Left forelimb (tissue), 1 donor: ENCODE results near the gene SHBG.
A peak's percentile ranks its signal among the peaks of the same experiment; 100 is the strongest.
"Not testable (repeated sequence)": the region's sequence is repeated elsewhere in the genome, so short reads cannot be mapped to it uniquely, and the experiment has no call there.

Source experiments
- DNase-seq: peaks from one replicate; pipeline ENCODE4 v3.0.0-alpha.2; 2018; ENCODE audit warnings: low spot score

Gene SHBG

DNA sequence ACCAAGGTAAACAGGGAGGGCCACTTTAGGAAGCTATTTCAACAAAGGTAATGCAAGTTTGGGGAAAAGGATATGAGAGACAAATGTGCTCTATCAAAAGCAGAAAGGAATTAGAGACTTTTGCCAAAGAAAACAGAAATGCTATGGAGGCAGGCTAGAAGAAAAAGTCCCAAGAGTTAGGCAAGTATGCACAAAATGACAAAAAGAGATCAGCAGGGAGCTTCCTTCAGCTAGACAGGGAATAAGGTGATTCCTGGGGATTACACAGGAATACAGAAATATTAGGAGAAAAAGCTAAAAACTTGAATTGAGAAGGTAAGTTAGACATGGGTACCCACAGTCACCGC is 17.7 kb upstream of the SHBG start:
- DNase-seq = no peak

DNA sequence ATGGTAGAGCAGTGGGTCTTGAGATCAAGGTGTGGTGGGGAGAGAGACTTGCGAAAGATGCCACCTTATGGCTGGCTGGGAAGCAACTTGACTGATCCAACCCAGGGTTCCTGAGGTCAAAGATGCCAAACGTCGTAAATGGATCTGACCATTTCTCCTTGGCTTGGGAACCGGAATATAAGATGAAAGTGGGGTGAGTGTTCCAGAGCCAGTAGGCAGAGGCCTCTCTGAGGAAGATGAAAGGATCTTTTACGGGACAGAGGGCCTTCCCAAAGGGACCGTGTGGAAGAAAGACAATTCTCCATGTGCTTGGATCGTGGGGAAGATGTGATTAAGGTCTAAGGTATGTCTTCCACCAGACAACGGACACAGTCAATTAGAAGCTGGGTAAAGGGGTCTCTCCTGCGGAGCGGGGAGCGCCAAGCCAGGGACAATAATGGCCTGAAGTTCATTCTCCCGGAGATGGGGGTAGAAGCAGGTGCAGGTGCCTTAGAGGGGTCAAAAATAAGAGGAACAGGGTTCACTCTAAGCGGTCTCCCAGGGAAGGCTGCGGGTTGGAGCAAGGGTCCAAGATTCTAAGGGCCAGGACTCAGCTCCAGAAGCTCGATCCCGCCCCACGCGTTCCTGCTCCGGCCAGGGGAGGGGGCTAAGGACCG is 16.0 kb upstream of the SHBG start:
- no peak for DNase-seq

DNA sequence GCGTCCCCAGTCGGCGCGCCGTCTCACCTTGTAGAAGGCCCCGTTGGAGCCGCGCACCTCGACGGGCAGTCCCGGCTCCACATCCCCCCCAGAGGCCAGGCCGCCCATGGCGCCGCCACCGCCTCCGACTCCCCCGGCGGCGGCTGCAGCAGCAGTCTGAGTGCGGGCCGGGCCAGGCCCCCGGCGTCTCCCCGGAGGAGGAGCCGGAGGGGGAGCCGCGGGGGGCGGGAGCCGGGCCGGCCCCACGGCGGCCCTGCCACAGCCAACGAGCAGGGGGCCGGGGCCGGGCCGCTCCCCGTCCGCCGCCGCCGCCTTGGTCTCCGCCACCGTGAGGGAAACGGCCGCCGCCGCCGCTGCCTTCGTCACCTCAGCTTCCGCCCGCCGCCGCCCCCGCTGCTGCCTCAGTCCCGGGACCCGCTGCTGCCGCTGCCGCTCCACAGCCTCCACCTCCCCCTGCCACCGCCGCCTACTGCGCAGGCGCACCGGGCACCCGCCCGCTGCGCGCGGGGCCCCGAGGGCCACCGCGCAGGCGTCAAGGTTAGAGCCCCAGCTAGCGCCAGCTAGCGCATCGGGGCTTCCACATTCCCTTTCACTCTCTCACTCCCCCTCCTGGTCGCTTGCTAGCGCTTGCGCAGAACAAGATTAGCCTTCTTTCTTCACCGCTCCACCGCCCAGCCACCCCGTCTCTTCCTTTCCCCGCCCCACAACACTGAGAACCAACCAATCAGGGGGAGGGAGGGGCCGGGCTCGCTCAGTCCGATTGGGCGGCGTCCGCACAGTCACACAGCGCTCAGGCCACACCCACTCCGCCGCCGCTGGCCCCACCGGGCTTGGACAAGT is 15.3 kb upstream of the SHBG start, which contains the start of gene FXR2:
Gene FXR2, minus strand, starts transcription at position 473 of the 840 bp plus-strand sequence. Its CDS starts 365 bp downstream, at position 108.
- peak; percentile 99 for DNase-seq

DNA sequence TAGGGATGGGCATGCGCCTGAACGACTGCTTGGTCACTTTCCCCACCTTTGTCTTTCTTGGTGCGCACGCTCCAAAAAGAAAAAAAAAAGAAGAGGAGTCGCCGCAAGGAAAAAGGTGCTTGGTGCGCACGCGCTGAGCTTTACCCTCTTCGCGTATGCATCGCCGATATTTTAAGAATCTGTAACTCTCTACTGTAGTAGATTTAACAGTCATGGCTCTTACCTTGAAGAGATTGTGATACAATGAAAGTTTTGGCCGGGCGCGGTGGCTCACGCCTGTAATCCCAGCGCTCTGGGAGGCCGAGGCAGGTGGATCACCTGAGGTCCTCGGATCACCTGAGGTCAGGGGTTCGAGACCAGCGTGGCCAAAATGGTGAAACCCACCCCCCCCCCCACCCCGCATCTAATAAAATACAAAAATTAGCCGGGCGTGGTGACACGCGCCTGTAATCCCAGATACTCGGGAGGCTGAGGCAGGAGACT is 14.6 kb upstream of the SHBG start:
- DNase-seq = no peak

DNA sequence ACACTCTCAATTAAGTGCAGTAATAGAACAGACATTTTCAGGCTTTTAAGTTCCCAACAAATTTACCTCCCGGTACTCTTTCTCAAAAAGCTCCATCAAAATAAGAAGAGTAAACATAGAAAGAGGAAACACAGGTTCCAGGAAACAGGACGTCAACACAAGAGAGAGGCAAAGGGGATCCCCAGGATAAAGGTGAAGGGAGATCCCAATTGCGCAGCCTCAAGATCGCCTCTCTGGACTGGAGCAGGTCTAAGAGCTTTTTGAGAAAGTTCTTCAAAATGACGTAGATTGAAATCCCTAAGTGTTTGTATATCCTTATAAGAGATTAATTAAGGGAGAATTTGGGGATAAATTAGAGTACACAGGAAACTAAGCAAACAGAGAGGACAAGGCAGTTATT is 11.3 kb upstream of the SHBG start:
- DNase-seq = no peak

DNA sequence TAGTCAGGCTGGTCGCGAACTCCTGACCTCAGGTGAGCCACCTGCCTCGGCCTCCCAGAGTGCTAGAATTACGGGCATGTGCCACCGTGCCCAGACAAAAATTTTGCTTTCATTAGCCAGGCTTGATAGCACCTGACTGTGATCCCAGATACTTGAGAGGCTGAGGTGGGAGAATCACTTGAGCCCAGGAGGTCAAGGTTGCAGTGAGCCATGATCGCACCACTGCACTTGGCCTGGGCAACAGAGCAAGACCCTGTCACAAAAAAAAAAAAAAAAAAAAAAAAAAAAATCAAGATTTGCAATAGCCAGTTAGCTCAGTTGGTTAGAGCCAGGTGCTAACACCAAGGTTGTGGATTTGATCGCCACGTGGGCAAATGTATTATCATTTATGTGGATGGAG is 9.1 kb upstream of the SHBG start:
- DNase-seq = no peak

DNA sequence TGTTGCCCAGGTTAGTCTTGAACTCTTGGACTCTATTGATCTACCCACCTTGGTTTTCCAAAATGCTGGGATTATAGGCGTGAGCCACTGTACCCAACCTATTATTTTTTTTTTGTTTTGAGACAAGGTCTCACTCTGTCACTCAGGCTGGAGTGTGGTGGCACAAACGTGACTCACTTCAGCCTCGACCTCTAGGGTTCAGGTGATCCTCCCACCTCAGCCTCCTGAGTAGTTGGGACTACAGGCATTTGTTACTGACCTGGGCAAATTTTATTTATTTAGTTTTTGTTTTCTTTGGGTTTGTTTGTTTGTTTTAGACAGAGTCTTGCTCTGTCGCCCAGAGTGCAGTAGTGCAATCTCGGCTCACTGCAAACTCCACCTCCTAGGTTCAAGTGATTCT is 6.3 kb upstream of the SHBG start:
- no peak for DNase-seq

DNA sequence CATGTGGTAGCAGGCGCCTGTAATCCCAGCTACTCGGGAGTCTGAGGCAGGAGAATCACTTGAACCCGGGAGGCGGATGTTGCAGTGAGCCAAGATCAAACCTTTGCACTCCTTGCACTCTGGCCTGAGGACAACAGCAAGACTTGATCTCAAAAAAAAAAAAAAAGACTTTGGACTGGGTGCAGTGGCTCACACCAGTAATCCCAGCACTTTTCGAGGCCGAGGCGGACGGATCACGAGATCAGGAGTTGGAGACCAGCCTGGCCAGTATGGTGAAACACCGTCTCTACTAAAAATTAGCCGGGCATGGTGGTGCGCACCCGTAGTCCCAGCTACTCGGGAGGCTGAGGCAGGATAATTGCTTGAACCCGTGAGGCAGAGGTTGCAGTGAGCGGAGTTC is 4.2 kb upstream of the SHBG start:
- DNase-seq = not testable (repeated sequence)

DNA sequence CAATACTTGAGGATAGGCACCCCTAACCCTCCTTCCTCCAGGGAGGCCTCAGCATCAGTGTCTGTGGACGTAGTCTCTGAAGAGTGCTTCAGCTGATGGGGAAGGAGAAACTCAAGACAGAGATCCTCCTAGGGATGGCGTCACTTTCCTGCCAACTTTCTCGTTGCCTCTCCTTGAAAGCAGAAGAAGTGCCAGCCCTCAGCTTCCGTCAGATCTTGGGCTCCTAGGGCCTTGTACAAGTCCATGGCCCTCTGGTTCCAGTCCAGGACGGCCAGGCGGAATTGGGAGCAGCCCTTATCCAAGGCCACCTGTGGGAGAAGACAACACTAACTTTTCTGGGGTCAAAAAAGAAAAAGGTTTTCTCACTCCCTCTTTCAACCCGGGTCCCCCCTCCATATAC is 3.6 kb upstream of the SHBG start:
- no peak for DNase-seq

DNA sequence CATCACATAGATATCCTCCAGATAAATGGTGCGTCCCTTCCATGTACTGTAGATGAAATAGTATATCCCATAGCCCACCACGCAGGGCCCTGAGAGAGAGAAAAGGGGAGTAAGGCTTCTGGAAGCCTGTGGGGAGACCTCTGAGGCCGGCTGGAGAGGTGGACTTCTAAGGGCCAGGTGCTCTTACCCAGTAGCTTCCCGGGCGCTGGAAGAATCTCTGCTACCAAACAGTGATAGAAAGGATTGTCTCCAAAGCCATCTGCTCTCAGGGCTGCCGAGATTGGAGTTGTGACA is 3.0 kb upstream of the SHBG start:
- no peak for DNase-seq

DNA sequence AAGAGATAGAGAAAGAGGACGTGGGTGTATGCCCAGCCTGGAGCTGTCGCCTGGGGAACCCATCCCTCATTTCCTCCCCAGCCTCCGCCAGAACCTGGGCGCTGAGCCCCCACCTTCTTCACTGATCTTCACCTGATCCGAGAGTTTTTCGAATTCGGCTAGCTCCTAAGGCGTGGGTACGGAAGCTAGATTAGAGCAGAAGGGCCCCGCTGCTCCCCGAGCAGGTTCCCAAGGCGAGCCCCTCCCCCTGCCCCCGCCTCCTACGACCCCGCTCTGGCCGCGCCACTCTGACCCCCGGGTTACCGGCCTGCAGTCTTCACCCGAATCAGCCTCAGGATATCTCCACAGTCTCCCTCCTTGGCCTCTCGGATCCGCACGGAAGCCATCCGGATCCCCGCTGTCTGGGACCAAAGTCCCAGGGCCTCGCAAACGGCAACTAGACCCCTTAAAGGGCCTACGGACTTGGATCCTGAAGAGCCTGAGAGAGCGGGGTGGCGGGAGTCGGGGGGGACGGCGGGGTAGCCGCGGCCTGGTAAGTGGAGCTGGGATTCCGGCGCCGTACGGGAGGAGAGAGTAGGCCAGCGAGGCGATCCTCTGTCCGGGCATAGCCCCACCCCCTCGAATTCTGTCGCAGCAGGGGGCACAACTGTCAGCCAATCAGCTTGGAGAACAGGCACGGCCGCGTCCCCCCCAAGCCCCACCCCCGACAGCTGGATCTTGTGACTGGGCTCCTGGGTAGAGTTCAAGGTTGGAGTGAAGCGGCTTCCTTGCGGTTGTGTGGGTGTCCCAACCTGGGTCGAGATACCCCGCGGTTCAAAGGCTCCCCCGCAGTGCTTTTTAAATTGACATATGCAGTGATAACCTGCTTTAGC is 2.4 kb upstream of the SHBG start, which contains the start of gene SAT2:
Gene SAT2, minus strand, starts transcription at position 572 of the 872 bp plus-strand sequence. Its CDS starts 186 bp downstream, at position 386.
- DNase-seq = peak; percentile 97

DNA sequence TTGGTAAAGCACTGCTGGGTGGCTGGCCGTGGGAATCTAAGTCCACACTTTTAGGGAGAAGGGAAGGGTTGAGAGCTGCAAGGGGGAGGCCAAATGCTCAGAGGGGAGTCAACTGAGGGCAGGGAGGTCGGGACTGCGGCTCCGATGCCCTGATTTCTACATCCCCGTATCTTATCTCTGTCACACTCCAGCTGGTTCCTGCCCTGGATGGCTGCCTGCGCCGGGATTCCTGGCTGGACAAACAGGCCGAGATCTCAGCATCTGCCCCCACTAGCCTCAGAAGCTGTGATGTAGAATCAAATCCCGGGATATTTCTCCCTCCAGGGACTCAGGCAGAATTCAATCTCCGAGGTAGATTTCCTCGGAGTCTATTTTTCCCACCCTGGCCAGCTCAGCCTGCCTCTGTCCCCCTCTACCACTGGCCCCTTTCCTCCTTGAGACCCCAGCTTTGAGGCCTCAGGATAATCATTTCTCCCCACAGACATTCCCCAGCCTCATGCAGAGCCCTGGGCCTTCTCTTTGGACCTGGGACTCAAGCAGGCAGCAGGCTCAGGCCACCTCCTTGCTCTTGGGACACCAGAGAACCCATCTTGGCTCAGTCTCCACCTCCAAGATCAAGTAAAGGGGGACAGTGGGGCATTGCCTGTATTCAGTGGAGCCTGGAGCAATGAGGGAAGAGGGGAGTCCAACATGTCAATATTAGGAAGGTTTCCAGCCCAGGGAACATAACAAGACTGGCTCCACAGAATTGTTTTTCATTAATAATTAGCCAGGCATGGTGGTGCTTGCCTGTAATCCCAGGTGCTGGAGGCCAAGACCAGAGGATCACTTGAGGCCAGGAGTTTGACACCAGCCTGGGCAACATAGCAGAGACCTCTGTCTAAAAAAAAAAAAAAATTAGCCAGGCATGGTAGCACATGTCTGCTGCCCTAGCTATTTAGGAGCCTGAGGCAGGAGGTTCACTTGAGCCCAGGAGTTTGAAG is 1.8 kb downstream of the SHBG start:
- DNase-seq = no peak

DNA sequence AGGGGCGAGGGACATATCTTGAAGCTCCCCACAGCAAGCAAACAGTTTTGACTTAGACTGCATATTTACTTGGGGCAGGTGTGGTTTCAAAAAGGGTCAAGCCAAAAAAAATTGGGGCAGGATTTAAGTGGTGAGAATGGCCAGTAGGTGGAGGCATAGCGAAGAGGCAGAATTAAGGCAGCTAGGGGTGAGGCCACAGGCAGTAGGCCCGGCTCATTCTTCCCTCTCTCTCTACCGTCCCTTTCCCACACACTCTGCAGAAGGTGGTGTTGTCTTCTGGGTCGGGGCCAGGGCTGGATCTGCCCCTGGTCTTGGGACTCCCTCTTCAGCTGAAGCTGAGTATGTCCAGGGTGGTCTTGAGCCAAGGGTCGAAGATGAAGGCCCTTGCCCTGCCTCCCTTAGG is 2.6 kb downstream of the SHBG start:
- no peak for DNase-seq

DNA sequence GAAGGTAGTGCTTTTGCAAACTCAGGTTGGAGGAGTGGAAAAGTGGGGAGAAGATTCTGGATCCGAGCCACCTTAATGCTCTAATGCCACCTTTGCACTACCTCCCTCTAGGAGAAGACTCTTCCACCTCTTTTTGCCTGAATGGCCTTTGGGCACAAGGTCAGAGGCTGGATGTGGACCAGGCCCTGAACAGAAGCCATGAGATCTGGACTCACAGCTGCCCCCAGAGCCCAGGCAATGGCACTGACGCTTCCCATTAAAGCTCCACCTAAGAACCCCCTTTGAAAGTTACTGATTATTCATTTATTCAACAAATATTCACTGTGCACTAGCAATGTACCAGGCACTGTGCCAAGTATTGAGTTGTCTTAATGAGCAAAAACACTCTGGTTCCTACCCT is 3.2 kb downstream of the SHBG start:
- DNase-seq = no peak

DNA sequence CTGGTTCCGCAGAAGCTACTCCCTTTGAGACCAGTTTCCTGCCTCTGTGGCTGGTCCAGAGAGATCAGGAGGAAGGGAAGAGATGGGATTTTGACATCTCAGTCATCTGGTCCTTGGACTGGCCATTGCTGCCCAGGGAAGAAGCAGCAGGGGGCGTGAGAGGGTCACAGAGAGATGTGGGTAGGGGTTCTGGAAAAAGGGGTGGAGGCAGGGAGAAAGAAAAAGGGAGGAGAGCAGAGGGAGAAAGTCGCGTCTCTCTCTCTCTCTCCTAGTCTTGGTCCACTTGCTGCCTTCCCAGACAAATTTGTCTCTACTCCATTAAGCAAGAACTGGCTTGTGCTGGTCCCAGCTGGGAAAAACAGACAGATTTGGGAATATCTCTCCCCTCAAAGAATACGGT is 4.4 kb downstream of the SHBG start:
- DNase-seq = peak; percentile 75

DNA sequence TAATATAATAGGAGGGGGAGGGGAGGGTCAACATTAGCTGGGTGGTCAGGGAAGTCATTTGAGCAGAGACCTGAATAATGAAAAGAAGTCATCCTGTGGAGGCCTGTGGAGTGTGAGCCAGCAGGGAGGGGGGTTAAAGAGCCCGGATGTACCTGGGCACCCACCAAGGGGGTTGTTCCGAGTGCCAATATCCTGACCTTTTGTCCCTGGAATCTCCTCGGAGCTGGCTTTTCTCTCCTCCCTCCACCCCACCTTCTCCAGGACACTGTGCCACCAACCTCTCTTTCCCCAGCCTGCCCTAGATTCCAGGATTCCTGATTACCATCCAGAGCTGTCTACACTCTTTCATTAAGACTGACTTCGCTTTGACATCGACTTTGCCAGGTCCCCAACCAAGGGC is 6.2 kb downstream of the SHBG start:
- no peak for DNase-seq

DNA sequence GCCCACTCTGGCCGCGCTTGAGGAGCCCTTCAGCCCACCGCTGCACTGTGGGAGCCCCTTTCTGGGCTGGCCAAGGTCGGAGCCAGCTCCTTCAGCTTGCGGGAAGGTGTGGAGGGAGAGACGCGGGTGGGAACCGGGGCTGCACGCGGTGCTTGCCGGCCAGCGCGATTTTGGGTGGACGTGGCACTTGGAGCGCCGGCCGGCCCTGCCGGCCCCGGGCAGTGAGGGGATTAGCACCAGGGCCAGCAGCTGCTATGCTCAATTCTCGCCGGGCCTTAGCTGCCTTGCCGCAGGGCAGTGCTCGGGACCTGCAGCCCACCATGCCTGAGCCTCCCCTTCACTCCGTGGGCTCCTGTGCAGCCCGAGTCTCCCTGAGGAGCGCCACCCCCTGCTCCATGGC is 10.8 kb downstream of the SHBG start:
- no peak for DNase-seq

DNA sequence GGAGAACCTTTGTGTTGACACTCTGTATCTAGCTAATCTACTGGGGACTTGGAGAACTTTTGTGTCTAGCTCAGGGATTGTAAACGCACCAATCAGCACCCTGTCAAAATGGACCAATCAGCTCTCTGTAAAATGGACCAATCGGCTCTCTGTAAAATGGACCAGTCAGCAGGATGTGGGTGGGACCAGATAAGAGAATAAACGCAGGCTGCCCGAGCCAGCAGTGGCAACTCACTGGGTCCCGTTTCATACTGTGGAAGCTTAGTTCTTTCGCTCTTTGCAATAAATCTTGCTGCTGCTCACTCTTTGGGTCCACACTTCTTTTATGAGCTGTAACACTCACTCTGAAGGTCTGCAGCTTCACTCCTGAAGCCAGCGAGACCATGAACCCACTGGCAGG is 11.7 kb downstream of the SHBG start:
- DNase-seq = not testable (repeated sequence)

DNA sequence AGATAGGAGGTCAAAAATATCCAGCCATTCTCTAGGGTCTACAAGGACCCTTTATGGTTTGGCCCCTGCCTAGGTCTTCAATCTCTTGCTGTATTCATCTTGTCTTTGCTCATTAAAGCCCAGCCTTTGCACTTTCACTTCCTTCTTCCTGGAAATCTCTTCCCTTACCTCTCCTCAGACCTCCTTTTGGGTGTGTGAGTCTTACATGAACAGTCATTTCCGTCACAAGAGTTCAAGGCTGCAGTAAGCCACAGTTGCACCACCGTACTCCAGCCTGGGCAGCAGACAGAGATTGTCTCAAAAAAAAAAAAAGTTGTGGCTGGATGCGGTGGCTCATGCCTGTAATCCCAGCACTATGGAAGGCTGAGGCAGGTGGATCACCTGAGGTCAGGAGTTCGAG is 14.8 kb downstream of the SHBG start:
- no peak for DNase-seq

DNA sequence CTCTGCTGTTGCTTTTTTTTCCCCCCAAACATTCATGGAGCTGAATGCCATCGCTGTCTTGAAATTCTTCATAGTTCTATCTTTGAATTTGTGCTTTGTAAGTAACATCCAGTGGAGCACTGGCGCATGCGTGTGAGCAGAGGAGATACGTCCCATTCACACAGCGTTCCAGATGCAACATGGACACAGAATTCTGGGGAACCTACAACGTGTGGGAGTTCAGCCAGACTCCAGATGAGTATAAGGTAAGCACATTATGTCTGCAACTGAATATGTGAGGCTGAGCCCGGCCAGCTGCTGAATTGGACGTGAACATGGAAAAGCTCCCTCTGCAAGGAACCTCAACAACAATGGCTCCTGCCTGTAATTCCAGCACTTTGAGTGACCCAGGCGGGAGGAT is 16.5 kb downstream of the SHBG start:
- no peak for DNase-seq

DNA sequence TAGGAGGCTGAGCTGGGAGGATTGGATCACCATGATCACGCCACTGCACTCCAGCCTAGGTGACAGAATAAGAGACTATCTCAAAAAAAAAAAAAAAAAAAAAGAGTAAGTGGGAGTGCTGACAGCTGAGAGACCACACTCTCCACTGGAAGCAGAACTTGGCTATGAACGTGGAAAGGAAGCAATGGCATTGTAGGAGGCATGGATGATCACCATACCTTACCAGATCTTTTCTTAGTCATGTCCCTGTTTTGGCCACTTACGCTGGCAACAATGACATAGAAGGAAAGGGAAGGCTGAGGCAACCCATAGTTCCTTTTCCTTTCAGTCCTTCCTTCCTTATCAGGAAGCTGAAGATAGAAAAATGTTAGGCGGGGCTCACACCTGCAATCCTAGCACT is 17.1 kb downstream of the SHBG start:
- DNase-seq = no peak
